Measurements from ENCODE around the gene GMFB.
"Not testable (repeated sequence)": the region's sequence is repeated elsewhere in the genome, so short reads cannot be mapped to it uniquely, and the experiment has no call there.

GMFB gene

GRCh38 chr14:54462048-54462447 is 26.7 kb downstream of the GMFB start:
- H3K27me3 Mint-ChIP-seq = no peaks in the 10 kb centered on the region
- ATAC-seq (ENCODE audit: low read depth) = no peak
- no peaks in the 10 kb centered on the region for H3K4me1 Mint-ChIP-seq
- peaks cover 10% of the 10 kb centered on the region for H3K36me3 Mint-ChIP-seq
- H3K4me3 Mint-ChIP-seq = no peak overlapping the region
- no peak overlapping the region for H3K27ac Mint-ChIP-seq
- peaks cover 11% of the 10 kb centered on the region for H3K9me3 Mint-ChIP-seq
- DNase-seq (ENCODE audit: low spot score in 2 of 2) = no peak

- H3K9me3 Mint-ChIP-seq = peaks cover 9% of the 10 kb centered on the region
- H3K36me3 Mint-ChIP-seq = peaks cover 8% of the 10 kb centered on the region
- H3K4me1 Mint-ChIP-seq = no peaks in the 10 kb centered on the region
- no peak for DNase-seq (ENCODE audit: low spot score in 2 of 2)
- no peak overlapping the region for H3K27ac Mint-ChIP-seq
- H3K4me3 Mint-ChIP-seq = no peak overlapping the region
- no peak for ATAC-seq (ENCODE audit: low read depth)
- no peaks in the 10 kb centered on the region for H3K27me3 Mint-ChIP-seq
Observed at GRCh38 chr14:54459106-54459505, 29.7 kb downstream of the GMFB start.

- DNase-seq (ENCODE audit: low spot score in 2 of 2); ATAC-seq (ENCODE audit: low read depth); H3K27ac Mint-ChIP-seq; H3K4me3 Mint-ChIP-seq; H3K9me3 Mint-ChIP-seq; H3K27me3 Mint-ChIP-seq; H3K4me1 Mint-ChIP-seq; H3K36me3 Mint-ChIP-seq: not testable (repeated sequence)
Observed at GRCh38 chr14:54458536-54458935, 30.2 kb downstream of the GMFB start.

- H3K27ac Mint-ChIP-seq = no peak overlapping the region
- no peak for DNase-seq (ENCODE audit: low spot score in 2 of 2)
- H3K9me3 Mint-ChIP-seq = peaks cover 9% of the 10 kb centered on the region
- no peaks in the 10 kb centered on the region for H3K4me1 Mint-ChIP-seq
- peaks cover 8% of the 10 kb centered on the region for H3K36me3 Mint-ChIP-seq
- no peak overlapping the region for H3K4me3 Mint-ChIP-seq
- no peaks in the 10 kb centered on the region for H3K27me3 Mint-ChIP-seq
- no peak for ATAC-seq (ENCODE audit: low read depth)
Observed at GRCh38 chr14:54457609-54457996, 31.2 kb downstream of the GMFB start.

- not testable (repeated sequence) for ATAC-seq (ENCODE audit: low read depth); H3K4me3 Mint-ChIP-seq; H3K27me3 Mint-ChIP-seq; DNase-seq (ENCODE audit: low spot score in 2 of 2); H3K36me3 Mint-ChIP-seq; H3K9me3 Mint-ChIP-seq; H3K4me1 Mint-ChIP-seq; H3K27ac Mint-ChIP-seq
Observed at GRCh38 chr14:54456820-54457608, 31.8 kb downstream of the GMFB start.

- peaks cover 9% of the 10 kb centered on the region for H3K9me3 Mint-ChIP-seq
- no peak overlapping the region for H3K4me3 Mint-ChIP-seq
- no peak overlapping the region for H3K27ac Mint-ChIP-seq
- peaks cover 5% of the 10 kb centered on the region for H3K4me1 Mint-ChIP-seq
- DNase-seq (ENCODE audit: low spot score in 2 of 2) = no peak
- no peak for ATAC-seq (ENCODE audit: low read depth)
- H3K27me3 Mint-ChIP-seq = no peaks in the 10 kb centered on the region
- peaks cover 8% of the 10 kb centered on the region for H3K36me3 Mint-ChIP-seq
Observed at GRCh38 chr14:54455363-54455762, 33.4 kb downstream of the GMFB start.

- DNase-seq (ENCODE audit: low spot score in 2 of 2); H3K36me3 Mint-ChIP-seq; H3K9me3 Mint-ChIP-seq; H3K27me3 Mint-ChIP-seq; ATAC-seq (ENCODE audit: low read depth); H3K4me1 Mint-ChIP-seq; H3K27ac Mint-ChIP-seq; H3K4me3 Mint-ChIP-seq: not testable (repeated sequence)
Observed at GRCh38 chr14:54453990-54454389, 34.8 kb downstream of the GMFB start.

GRCh38 chr14:54453252-54453651 is 35.5 kb downstream of the GMFB start:
- no peak overlapping the region for H3K4me3 Mint-ChIP-seq
- no peaks in the 10 kb centered on the region for H3K9me3 Mint-ChIP-seq
- no peaks in the 10 kb centered on the region for H3K36me3 Mint-ChIP-seq
- peaks cover 5% of the 10 kb centered on the region for H3K4me1 Mint-ChIP-seq
- DNase-seq (ENCODE audit: low spot score in 2 of 2) (no peak), ATAC-seq (ENCODE audit: low read depth) (no peak)
- no peaks in the 10 kb centered on the region for H3K27me3 Mint-ChIP-seq
- no peak overlapping the region for H3K27ac Mint-ChIP-seq

- H3K36me3 Mint-ChIP-seq = no peaks in the 10 kb centered on the region
- H3K9me3 Mint-ChIP-seq = no peaks in the 10 kb centered on the region
- no peak overlapping the region for H3K4me3 Mint-ChIP-seq
- no peak for DNase-seq (ENCODE audit: low spot score in 2 of 2)
- no peak for ATAC-seq (ENCODE audit: low read depth)
- H3K27me3 Mint-ChIP-seq = no peaks in the 10 kb centered on the region
- peaks cover 5% of the 10 kb centered on the region for H3K4me1 Mint-ChIP-seq
- no peak overlapping the region for H3K27ac Mint-ChIP-seq
Observed at GRCh38 chr14:54451961-54452360, 36.8 kb downstream of the GMFB start.

GRCh38 chr14:54451121-54451601 is 37.6 kb downstream of the GMFB start:
- no peak overlapping the region for H3K27ac Mint-ChIP-seq

GRCh38 chr14:54450535-54450934 is 38.2 kb downstream of the GMFB start:
- H3K27me3 Mint-ChIP-seq = peaks cover 1% of the 10 kb centered on the region
- H3K4me1 Mint-ChIP-seq = peaks cover 5% of the 10 kb centered on the region
- no peak overlapping the region for H3K27ac Mint-ChIP-seq
- ATAC-seq (ENCODE audit: low read depth) = peak; percentile 70
- no peaks in the 10 kb centered on the region for H3K9me3 Mint-ChIP-seq
- H3K4me3 Mint-ChIP-seq = no peak overlapping the region
- H3K36me3 Mint-ChIP-seq = no peaks in the 10 kb centered on the region
- no peak for DNase-seq (ENCODE audit: low spot score in 2 of 2)

More at GRCh38 chr14:54451121-54451601, 37.6 kb downstream of the GMFB start:
- no peaks in the 10 kb centered on the region for H3K9me3 Mint-ChIP-seq
- no peak overlapping the region for H3K4me3 Mint-ChIP-seq
- ATAC-seq (ENCODE audit: low read depth) (no peak), DNase-seq (ENCODE audit: low spot score in 2 of 2) (no peak)
- H3K4me1 Mint-ChIP-seq = peaks cover 5% of the 10 kb centered on the region
- H3K36me3 Mint-ChIP-seq = no peaks in the 10 kb centered on the region
- peaks cover 1% of the 10 kb centered on the region for H3K27me3 Mint-ChIP-seq

GRCh38 chr14:54447231-54447692 is 41.5 kb downstream of the GMFB start:
- no peaks in the 10 kb centered on the region for H3K36me3 Mint-ChIP-seq
- no peak for DNase-seq (ENCODE audit: low spot score in 2 of 2)
- peaks cover 1% of the 10 kb centered on the region for H3K27me3 Mint-ChIP-seq
- no peak overlapping the region for H3K4me3 Mint-ChIP-seq
- no peak overlapping the region for H3K27ac Mint-ChIP-seq
- ATAC-seq (ENCODE audit: low read depth) = no peak
- no peaks in the 10 kb centered on the region for H3K9me3 Mint-ChIP-seq
- peaks cover 5% of the 10 kb centered on the region for H3K4me1 Mint-ChIP-seq

- ATAC-seq (ENCODE audit: low read depth) = no peak
- Mint-ChIP-seq H3K4me1 (peaks cover 10% of the 10 kb centered on the region), H3K27ac (no peak overlapping the region), H3K27me3 (peaks cover 1% of the 10 kb centered on the region), H3K9me3 (no peaks in the 10 kb centered on the region), H3K4me3 (no peak overlapping the region), H3K36me3 (no peaks in the 10 kb centered on the region)
- DNase-seq (ENCODE audit: low spot score in 2 of 2) = no peak
Observed at GRCh38 chr14:54446161-54446693, 42.6 kb downstream of the GMFB start.

GRCh38 chr14:54444681-54445080 is 44.1 kb downstream of the GMFB start:
- no peak overlapping the region for H3K4me3 Mint-ChIP-seq
- DNase-seq (ENCODE audit: low spot score in 2 of 2) (no peak), ATAC-seq (ENCODE audit: low read depth) (no peak)
- peaks cover 8% of the 10 kb centered on the region for H3K4me1 Mint-ChIP-seq
- no peak overlapping the region for H3K27ac Mint-ChIP-seq
- H3K9me3 Mint-ChIP-seq = no peaks in the 10 kb centered on the region
- H3K36me3 Mint-ChIP-seq = no peaks in the 10 kb centered on the region
- H3K27me3 Mint-ChIP-seq = peaks cover 1% of the 10 kb centered on the region

GRCh38 chr14:54443981-54444380 is 44.8 kb downstream of the GMFB start:
- Mint-ChIP-seq H3K27me3 (peaks cover 1% of the 10 kb centered on the region), H3K9me3 (no peaks in the 10 kb centered on the region), H3K27ac (no peak overlapping the region), H3K36me3 (no peaks in the 10 kb centered on the region), H3K4me1 (peaks cover 8% of the 10 kb centered on the region), H3K4me3 (no peak overlapping the region)
- DNase-seq (ENCODE audit: low spot score in 2 of 2) = no peak
- no peak for ATAC-seq (ENCODE audit: low read depth)
